SK-N-SH (cell line): ENCODE data around the gene RAB1A. TPM values are rescaled to one million over a fixed set of nuclear protein-coding genes. Genes with fewer than 3 reads are reported as not detected.

Experiments
- CTCF ChIA-PET: fragments of 300-600, 350-600 bp; formaldehyde crosslinking; extraction: SDS; loops from one replicate; lab custom pipeline; 2021; lab: Yijun Ruan, JAX
- POLR2A ChIA-PET: fragments of 350-600 bp; sonication (Branson Sonifier 250); formaldehyde crosslinking; extraction: SDS; loops from one replicate; lab custom pipeline; 2020; ENCODE audit warnings: antibody characterized with exemption, inconsistent platforms; lab: Yijun Ruan, JAX
- DNase-seq: peaks from one replicate; pipeline ENCODE4 v3.0.0; 2012
- H2AFZ ChIP-seq: fragments of 200-600 bp; sonication (generic); 2 replicates; pipeline ENCODE4 v1.8.1; 2016; ENCODE audit warnings: antibody characterized with exemption, mild to moderate bottlenecking, low read depth
- H3F3A ChIP-seq: fragments of 200-600 bp; sonication (generic); replicated peaks from 2 replicates; pipeline ENCODE3; 2016; ENCODE audit warnings: antibody characterized with exemption, mild to moderate bottlenecking; ENCODE audit not compliant: insufficient read depth
- H3K27ac ChIP-seq, 2 experiments: fragments of 200-500 bp in 1 of 2; fragments of 200-600 bp in 1 of 2; sonication (Bioruptor generic) in 1 of 2; sonication (generic), shearing (Covaris generic) in 1 of 2; 2 replicates each; pipeline versions ENCODE4 v1.5.1 to v1.6.1; 2014 to 2016; ENCODE audit warnings: low read depth in 2 of 2, inconsistent platforms in 1 of 2, low read length in 1 of 2, mild to moderate bottlenecking in 1 of 2, mixed read lengths in 1 of 2
- H3K27me3 ChIP-seq: fragments of 200-600 bp; sonication (generic), shearing (Covaris generic); 2 replicates; pipeline ENCODE4 v1.6.1; 2016; ENCODE audit warnings: mixed run types; ENCODE audit not compliant: insufficient read depth
- H3K36me3 ChIP-seq, 2 experiments: fragments of 200-500 bp in 1 of 2; fragments of 200-600 bp in 1 of 2; sonication (Bioruptor generic) in 1 of 2; sonication (generic) in 1 of 2; replicated peaks in 1 of 2; 2 replicates each; pipeline versions ENCODE3 to v1.5.1; 2014 to 2016; ENCODE audit warnings: low read length in 1 of 2, mild to moderate bottlenecking in 1 of 2; ENCODE audit not compliant: insufficient read depth in 2 of 2, control insufficient read depth in 1 of 2
- H3K4me1 ChIP-seq, 2 experiments: fragments of 200-500 bp in 1 of 2; fragments of 200-600 bp in 1 of 2; sonication (Bioruptor generic) in 1 of 2; sonication (generic), shearing (Covaris generic) in 1 of 2; 2 replicates each; pipeline versions ENCODE4 v1.5.1 to v1.6.1; 2014 to 2016; ENCODE audit warnings: low read depth in 1 of 2, low read length in 1 of 2, mixed run types in 1 of 2; ENCODE audit not compliant: insufficient read depth in 2 of 2, control insufficient read depth in 1 of 2
- H3K4me2 ChIP-seq: fragments of 200-600 bp; sonication (generic), shearing (Covaris generic); 2 replicates; pipeline ENCODE4 v1.6.1; 2017; ENCODE audit warnings: mixed run types
- H3K4me3 ChIP-seq, 2 experiments: fragments of 200-500 bp in 1 of 2; fragments of 200-600 bp in 1 of 2; sonication (Bioruptor generic) in 1 of 2; sonication (generic), shearing (Covaris generic) in 1 of 2; 2 replicates each; pipeline versions ENCODE4 v1.5.1 to v1.8.1; 2014 to 2016; ENCODE audit warnings: low read depth in 2 of 2, inconsistent platforms in 1 of 2, low read length in 1 of 2, mild to moderate bottlenecking in 1 of 2, mixed read lengths in 1 of 2, moderate library complexity in 1 of 2
- H3K79me2 ChIP-seq: fragments of 200-600 bp; sonication (generic); 2 replicates; pipeline ENCODE4 v1.8.1; 2017; ENCODE audit warnings: mild to moderate bottlenecking; ENCODE audit not compliant: insufficient read depth
- H3K9ac ChIP-seq: fragments of 200-600 bp; sonication (generic); 2 replicates; pipeline ENCODE4 v1.6.1; 2017; ENCODE audit warnings: mixed run types
- H3K9me2 ChIP-seq: fragments of 200-600 bp; sonication (generic); 2 replicates; pipeline ENCODE4 v1.6.1; 2017; ENCODE audit warnings: mixed run types
- H3K9me3 ChIP-seq: fragments of 200-600 bp; sonication (generic); 2 replicates; pipeline ENCODE4 v1.6.1; 2017; ENCODE audit warnings: mixed run types, mild to moderate bottlenecking, moderate library complexity
- H4K20me1 ChIP-seq: fragments of 200-600 bp; sonication (generic); 2 replicates; pipeline ENCODE4 v1.6.1; 2017; ENCODE audit warnings: mild to moderate bottlenecking, mixed run types; ENCODE audit not compliant: insufficient read depth
- ELF1 ChIP-seq: IDR thresholded peaks from 2 replicates; pipeline ENCODE4 v1.4.0; 2012
- EP300 ChIP-seq, 2 experiments: IDR thresholded peaks; 2 replicates each; pipeline versions ENCODE4 v1.4.0 to v1.6.1; 2012; ENCODE audit warnings: borderline replicate concordance in 1 of 2, low read depth in 1 of 2, low read length in 1 of 2
- EZH2phosphoT487 ChIP-seq: fragments of 200-600 bp; sonication (generic); IDR thresholded peaks from 2 replicates; pipeline ENCODE4 v1.6.1; 2017; ENCODE audit warnings: low read depth, mixed run types, mild to moderate bottlenecking, antibody characterized with exemption, moderate library complexity, borderline replicate concordance
- FOXJ3 ChIP-seq: sonication (generic); formaldehyde crosslinking; IDR thresholded peaks from 2 replicates; pipeline ENCODE4 v1.5.1; 2020; ENCODE audit warnings: mild to moderate bottlenecking, missing genetic modification reagents
- GABPA ChIP-seq: IDR thresholded peaks from 2 replicates; pipeline ENCODE4 v1.4.0; 2012; ENCODE audit warnings: low read depth, mild to moderate bottlenecking
- GATA2 ChIP-seq: sonication (generic); formaldehyde crosslinking; IDR thresholded peaks from 2 replicates; pipeline ENCODE4 v1.5.0; 2020; ENCODE audit warnings: mild to moderate bottlenecking, missing genetic modification reagents
- JUND ChIP-seq: IDR thresholded peaks from 2 replicates; pipeline ENCODE4 v1.4.0; 2012
- MEF2A ChIP-seq: IDR thresholded peaks from 2 replicates; pipeline ENCODE4 v1.4.0; 2012; ENCODE audit warnings: low read depth, borderline replicate concordance
- MXI1 ChIP-seq: IDR thresholded peaks from 2 replicates; pipeline ENCODE4 v1.6.1; 2012; ENCODE audit warnings: mild to moderate bottlenecking, low read depth, low read length, improper control_type of control experiment
- POLR2AphosphoS5 ChIP-seq: IDR thresholded peaks from 2 replicates; pipeline ENCODE4 v1.6.1; 2012; ENCODE audit warnings: low read depth, low read length
- RAD21 ChIP-seq: IDR thresholded peaks from 2 replicates; pipeline ENCODE4 v1.6.1; 2012; ENCODE audit warnings: mild to moderate bottlenecking, low read length
- RXRA ChIP-seq: IDR thresholded peaks from 2 replicates; pipeline ENCODE4 v1.4.0; 2012; ENCODE audit warnings: low read depth, mild to moderate bottlenecking, borderline replicate concordance
- TCF12 ChIP-seq: IDR thresholded peaks from 2 replicates; pipeline ENCODE4 v1.4.0; 2012
- TEAD4 ChIP-seq: IDR thresholded peaks from 2 replicates; pipeline ENCODE4 v1.4.0; 2012; ENCODE audit warnings: mild to moderate bottlenecking, borderline replicate concordance; ENCODE audit not compliant: insufficient read depth
- WGBS: methylation state at CpG from one replicate; pipeline ENCODE4 v1.1.6; 2017; ENCODE audit warnings: low lambda C conversion rate; 5-methylcytosine and 5-hydroxymethylcytosine counted together
- polyA plus RNA-seq, 3 experiments: library from polyadenylated mRNA; depleted of rRNA; stranded (reverse); fragments of >200 nt; gene quantifications; 2 replicates each; pipeline ENCODE4 v1.2.3, GENCODE V29; 2012
- TF ChIP-seq, protein P1 (sequence below): IDR thresholded peaks from 2 replicates; pipeline ENCODE4 v1.4.0; 2012; ENCODE audit warnings: low read depth, borderline replicate concordance
- TF ChIP-seq, protein P2 (sequence below): IDR thresholded peaks from 2 replicates; pipeline ENCODE4 v1.6.1; 2012; ENCODE audit warnings: mild to moderate bottlenecking, low read depth, low read length, moderate library complexity
- TF ChIP-seq, protein P3 (sequence below): IDR thresholded peaks from 2 replicates; pipeline ENCODE4 v1.4.0; 2012; ENCODE audit warnings: low read depth
- TF ChIP-seq, protein P4 (sequence below): IDR thresholded peaks from 2 replicates; pipeline ENCODE4 v1.4.0; 2012; ENCODE audit warnings: low read depth, borderline replicate concordance

The RAB1A gene
- polyA plus RNA-seq, 1 of the 3 experiments (the other 2 are of a cell fraction) = 113 TPM

DNA sequence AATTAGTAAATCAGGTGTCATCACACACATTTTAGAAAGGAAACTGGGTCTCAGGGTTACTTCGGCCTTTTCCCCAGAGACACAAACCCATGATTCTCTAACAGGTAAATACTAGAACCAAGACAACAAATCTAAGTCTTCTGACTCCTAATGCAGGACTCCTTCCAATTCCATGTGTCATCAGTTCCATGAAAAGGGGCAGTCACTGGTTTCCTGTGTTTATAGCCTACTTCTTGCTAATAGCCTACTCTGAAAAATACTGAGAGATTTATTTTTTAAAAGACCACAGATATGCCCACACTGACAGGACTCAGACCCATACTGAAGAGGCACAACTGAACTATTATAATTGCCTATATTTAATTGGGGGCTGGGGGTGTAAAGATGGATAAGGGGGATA, 33.0 kb downstream of the RAB1A start:
- ChIA-PET POLR2A (no interaction called here), CTCF (no interaction called here)
- WGBS = 100% methylated on average over 1 of the region's 1 CpG

DNA sequence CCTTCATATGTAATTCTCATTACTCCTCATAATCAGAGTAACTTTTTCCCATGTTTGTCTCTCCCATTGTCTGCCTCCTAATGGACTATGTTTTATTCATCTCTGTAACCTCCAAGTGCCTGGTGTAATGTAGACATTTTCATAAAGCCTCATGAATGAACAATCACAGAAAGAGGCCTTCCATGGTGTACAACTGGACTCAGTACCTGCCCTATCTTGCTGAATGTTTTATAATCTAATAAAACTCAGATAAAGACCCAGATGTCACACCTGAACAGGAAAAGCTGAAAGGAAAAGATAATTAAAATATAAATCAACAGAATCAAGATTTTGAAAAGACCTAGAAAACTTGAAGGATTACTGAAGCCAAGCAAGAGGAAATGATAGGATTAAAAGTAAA, 36.7 kb downstream of the RAB1A start:
- Histone ChIP-seq H2AFZ (no peak overlapping the region), H3K4me3 (no peak overlapping the region), H3K4me1 (no peaks in the 10 kb centered on the region; a peak in 1 of 4 replicates), H3K27ac (no peak overlapping the region), H3K79me2 (peaks cover 98% of the 10 kb centered on the region), H4K20me1 (peaks cover 97% of the 10 kb centered on the region), H3K9ac (no peak overlapping the region), H3K36me3 (peaks cover 36 to 64% of the 10 kb centered on the region in 2 experiments), H3K27me3 (no peaks in the 10 kb centered on the region), H3F3A (peaks cover 19% of the 10 kb centered on the region), H3K9me3 (no peaks in the 10 kb centered on the region), H3K4me2 (no peak overlapping the region), H3K9me2 (no peaks in the 10 kb centered on the region)
- DNase-seq = no peak
- CTCF ChIA-PET = no interaction called here
- POLR2A ChIA-PET = no interaction called here
- TF ChIP-seq, protein P1, sequence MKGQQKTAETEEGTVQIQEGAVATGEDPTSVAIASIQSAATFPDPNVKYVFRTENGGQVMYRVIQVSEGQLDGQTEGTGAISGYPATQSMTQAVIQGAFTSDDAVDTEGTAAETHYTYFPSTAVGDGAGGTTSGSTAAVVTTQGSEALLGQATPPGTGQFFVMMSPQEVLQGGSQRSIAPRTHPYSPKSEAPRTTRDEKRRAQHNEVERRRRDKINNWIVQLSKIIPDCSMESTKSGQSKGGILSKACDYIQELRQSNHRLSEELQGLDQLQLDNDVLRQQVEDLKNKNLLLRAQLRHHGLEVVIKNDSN = no peak
- TF ChIP-seq EZH2phosphoT487 (no peak), EP300 (IDR thresholded peaks at IDR 0.05; ENCODE audit: borderline replicate concordance in 1 of 2, low read depth in 1 of 2, low read length in 1 of 2) (no peak), MEF2A (no peak), GABPA (no peak), TCF12 (no peak), GATA2 (no peak), RXRA (no peak), MXI1 (no peak), RAD21 (no peak), ELF1 (no peak), POLR2AphosphoS5 (no peak), TEAD4 (no peak)
- TF ChIP-seq, protein P2, sequence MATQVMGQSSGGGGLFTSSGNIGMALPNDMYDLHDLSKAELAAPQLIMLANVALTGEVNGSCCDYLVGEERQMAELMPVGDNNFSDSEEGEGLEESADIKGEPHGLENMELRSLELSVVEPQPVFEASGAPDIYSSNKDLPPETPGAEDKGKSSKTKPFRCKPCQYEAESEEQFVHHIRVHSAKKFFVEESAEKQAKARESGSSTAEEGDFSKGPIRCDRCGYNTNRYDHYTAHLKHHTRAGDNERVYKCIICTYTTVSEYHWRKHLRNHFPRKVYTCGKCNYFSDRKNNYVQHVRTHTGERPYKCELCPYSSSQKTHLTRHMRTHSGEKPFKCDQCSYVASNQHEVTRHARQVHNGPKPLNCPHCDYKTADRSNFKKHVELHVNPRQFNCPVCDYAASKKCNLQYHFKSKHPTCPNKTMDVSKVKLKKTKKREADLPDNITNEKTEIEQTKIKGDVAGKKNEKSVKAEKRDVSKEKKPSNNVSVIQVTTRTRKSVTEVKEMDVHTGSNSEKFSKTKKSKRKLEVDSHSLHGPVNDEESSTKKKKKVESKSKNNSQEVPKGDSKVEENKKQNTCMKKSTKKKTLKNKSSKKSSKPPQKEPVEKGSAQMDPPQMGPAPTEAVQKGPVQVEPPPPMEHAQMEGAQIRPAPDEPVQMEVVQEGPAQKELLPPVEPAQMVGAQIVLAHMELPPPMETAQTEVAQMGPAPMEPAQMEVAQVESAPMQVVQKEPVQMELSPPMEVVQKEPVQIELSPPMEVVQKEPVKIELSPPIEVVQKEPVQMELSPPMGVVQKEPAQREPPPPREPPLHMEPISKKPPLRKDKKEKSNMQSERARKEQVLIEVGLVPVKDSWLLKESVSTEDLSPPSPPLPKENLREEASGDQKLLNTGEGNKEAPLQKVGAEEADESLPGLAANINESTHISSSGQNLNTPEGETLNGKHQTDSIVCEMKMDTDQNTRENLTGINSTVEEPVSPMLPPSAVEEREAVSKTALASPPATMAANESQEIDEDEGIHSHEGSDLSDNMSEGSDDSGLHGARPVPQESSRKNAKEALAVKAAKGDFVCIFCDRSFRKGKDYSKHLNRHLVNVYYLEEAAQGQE = no peak
- TF ChIP-seq, protein P3, sequence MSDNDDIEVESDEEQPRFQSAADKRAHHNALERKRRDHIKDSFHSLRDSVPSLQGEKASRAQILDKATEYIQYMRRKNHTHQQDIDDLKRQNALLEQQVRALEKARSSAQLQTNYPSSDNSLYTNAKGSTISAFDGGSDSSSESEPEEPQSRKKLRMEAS = no peak

More for the DNA sequence above, 33.0 kb downstream of the RAB1A start:
- peaks cover 99% of the 10 kb centered on the region for H4K20me1 ChIP-seq
- no peak overlapping the region for H2AFZ ChIP-seq
- no peaks in the 10 kb centered on the region for H3K9me2 ChIP-seq
- no peaks in the 10 kb centered on the region for H3K27me3 ChIP-seq
- no peak for DNase-seq
- no peaks in the 10 kb centered on the region; a peak in 1 of 4 replicates for H3K4me1 ChIP-seq
- H3K79me2 ChIP-seq = peaks cover 100% of the 10 kb centered on the region
- H3K4me3 ChIP-seq = no peak overlapping the region
- TF ChIP-seq, protein P4, sequence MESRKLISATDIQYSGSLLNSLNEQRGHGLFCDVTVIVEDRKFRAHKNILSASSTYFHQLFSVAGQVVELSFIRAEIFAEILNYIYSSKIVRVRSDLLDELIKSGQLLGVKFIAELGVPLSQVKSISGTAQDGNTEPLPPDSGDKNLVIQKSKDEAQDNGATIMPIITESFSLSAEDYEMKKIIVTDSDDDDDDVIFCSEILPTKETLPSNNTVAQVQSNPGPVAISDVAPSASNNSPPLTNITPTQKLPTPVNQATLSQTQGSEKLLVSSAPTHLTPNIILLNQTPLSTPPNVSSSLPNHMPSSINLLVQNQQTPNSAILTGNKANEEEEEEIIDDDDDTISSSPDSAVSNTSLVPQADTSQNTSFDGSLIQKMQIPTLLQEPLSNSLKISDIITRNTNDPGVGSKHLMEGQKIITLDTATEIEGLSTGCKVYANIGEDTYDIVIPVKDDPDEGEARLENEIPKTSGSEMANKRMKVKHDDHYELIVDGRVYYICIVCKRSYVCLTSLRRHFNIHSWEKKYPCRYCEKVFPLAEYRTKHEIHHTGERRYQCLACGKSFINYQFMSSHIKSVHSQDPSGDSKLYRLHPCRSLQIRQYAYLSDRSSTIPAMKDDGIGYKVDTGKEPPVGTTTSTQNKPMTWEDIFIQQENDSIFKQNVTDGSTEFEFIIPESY = no peak
- no peak for TF ChIP-seq MXI1
- no peak for TF ChIP-seq MEF2A
- TF ChIP-seq TCF12 = no peak
- TF ChIP-seq, protein P3 = no peak
- TF ChIP-seq FOXJ3 (CRISPR knock-in tag) = no peak
- no peak for TF ChIP-seq JUND
- 0 out of 4 replicates have a peak overlapping the region, but pooled peaks of 1 of the 2 experiments have one; percentile 0 for H3K27ac ChIP-seq
- no peak overlapping the region for H3K9ac ChIP-seq
- no peaks in the 10 kb centered on the region for H3K9me3 ChIP-seq
- H3K36me3 ChIP-seq = peaks cover 31 to 71% of the 10 kb centered on the region in 2 experiments
- peaks cover 15% of the 10 kb centered on the region for H3F3A ChIP-seq
- no peak overlapping the region for H3K4me2 ChIP-seq
